ENCODE results near the gene CATSPERZ.

DNA sequence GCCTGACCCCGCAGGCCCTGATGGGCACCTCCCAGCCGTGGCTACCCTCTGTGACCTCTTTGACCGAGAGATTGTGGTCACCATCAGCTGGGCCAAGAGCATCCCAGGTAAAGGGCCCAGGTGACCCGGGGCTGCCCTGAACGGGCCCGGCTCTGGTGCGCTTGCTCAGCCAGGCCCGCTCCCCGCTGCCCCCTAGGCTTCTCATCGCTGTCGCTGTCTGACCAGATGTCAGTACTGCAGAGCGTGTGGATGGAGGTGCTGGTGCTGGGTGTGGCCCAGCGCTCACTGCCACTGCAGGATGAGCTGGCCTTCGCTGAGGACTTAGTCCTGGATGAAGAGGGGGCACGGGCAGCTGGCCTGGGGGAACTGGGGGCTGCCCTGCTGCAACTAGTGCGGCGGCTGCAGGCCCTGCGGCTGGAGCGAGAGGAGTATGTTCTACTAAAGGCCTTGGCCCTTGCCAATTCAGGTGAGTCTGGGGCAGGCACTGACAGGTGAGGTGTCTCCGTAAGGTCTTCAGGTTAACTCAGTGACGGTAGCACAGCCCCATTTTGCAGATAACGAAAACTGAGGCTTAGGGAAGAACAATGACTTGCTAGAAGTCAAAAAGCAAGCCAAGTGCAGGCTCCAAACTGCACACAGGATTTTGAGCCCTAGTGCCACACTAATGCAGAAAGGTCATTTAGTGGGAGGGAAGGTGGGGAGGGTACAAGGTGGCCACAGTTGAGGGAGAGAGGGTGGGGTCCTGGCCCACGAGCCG, 14.8 kb downstream of the CATSPERZ start:
- TF ChIP-seq, protein P1, sequence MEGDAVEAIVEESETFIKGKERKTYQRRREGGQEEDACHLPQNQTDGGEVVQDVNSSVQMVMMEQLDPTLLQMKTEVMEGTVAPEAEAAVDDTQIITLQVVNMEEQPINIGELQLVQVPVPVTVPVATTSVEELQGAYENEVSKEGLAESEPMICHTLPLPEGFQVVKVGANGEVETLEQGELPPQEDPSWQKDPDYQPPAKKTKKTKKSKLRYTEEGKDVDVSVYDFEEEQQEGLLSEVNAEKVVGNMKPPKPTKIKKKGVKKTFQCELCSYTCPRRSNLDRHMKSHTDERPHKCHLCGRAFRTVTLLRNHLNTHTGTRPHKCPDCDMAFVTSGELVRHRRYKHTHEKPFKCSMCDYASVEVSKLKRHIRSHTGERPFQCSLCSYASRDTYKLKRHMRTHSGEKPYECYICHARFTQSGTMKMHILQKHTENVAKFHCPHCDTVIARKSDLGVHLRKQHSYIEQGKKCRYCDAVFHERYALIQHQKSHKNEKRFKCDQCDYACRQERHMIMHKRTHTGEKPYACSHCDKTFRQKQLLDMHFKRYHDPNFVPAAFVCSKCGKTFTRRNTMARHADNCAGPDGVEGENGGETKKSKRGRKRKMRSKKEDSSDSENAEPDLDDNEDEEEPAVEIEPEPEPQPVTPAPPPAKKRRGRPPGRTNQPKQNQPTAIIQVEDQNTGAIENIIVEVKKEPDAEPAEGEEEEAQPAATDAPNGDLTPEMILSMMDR (IDR thresholded peaks at IDR 0.05), result peak; percentile 17; the same call in 1 of the 2 replicates
- TF ChIP-seq ZFX (IDR thresholded peaks at IDR 0.05; ENCODE audit: borderline replicate concordance), result no peak

All from 22Rv1 (cell line).